ENCODE results near the gene EEF1AKMT3. TPM values are rescaled to one million over a fixed set of nuclear protein-coding genes. Genes with fewer than 3 reads are reported as not detected.

EEF1AKMT3 gene
- total and polyA plus RNA-seq, 8 donors: 3.3 to 61.4 (median 9.2) TPM

GRCh38 chr12:57729321-57729844, 43.0 kb upstream of the EEF1AKMT3 start:
- Histone ChIP-seq H3K27me3 (peaks cover 0 to 88% (median 0%) of the 10 kb centered on the region in 3 donors), H3K36me3 (peaks cover 0 to 57% (median 6%) of the 10 kb centered on the region in 4 donors), H3K9me3 (no peaks in the 10 kb centered on the region), H3K4me3 (no peak overlapping the region), H3K4me1 (peaks cover 19 to 27% (median 22%) of the 10 kb centered on the region in 4 donors), H3K27ac (no peak overlapping the region)
- intact Hi-C loops (cut with DNase I; ENCODE audit: low total_unique reads): no loop called here
- TF ChIP-seq POLR2A (IDR thresholded peaks at IDR 0.05): no peak
- TF ChIP-seq EP300 (IDR thresholded peaks at IDR 0.05): no peak
- TF ChIP-seq POLR2AphosphoS5 (IDR thresholded peaks at IDR 0.05): no peak
- no peak for TF ChIP-seq CTCF (IDR thresholded peaks at IDR 0.05)
- DNase-seq: peak in 1 of 2 donors; percentile 1
- 45 to 55% (median 51%) methylated on average over 5 of the region's 5 CpGs for WGBS, 5 donors

GRCh38 chr12:57730336-57731067, 41.9 kb upstream of the EEF1AKMT3 start:
- TF ChIP-seq EP300 (IDR thresholded peaks at IDR 0.05) (no peak), POLR2AphosphoS5 (IDR thresholded peaks at IDR 0.05) (no peak), POLR2A (IDR thresholded peaks at IDR 0.05) (no peak), CTCF (IDR thresholded peaks at IDR 0.05) (no peak)
- Histone ChIP-seq H3K4me3 (no peak overlapping the region), H3K4me1 (peaks cover 18 to 29% (median 23%) of the 10 kb centered on the region in 4 donors), H3K27me3 (peaks cover 0 to 88% (median 11%) of the 10 kb centered on the region in 3 donors), H3K9me3 (no peaks in the 10 kb centered on the region), H3K36me3 (peaks cover 0 to 59% (median 6%) of the 10 kb centered on the region in 4 donors), H3K27ac (no peak overlapping the region)
- 77 to 84% (median 78%) methylated on average over 13 of the region's 13 CpGs for WGBS, 5 donors
- intact Hi-C loops (cut with DNase I; ENCODE audit: low total_unique reads): no loop called here
- DNase-seq: no peak

- Histone ChIP-seq H3K9me3 (no peaks in the 10 kb centered on the region), H3K27me3 (peaks cover 3 to 88% (median 22%) of the 10 kb centered on the region in 3 donors), H3K4me1 (peaks cover 14 to 29% (median 23%) of the 10 kb centered on the region in 4 donors), H3K36me3 (peaks cover 0 to 58% (median 6%) of the 10 kb centered on the region in 4 donors), H3K4me3 (no peak overlapping the region), H3K27ac (no peak overlapping the region)
- intact Hi-C loops (cut with DNase I; ENCODE audit: low total_unique reads): no loop called here
- DNase-seq: no peak
- 75 to 81% (median 80%) methylated on average over 18 to 19 of the region's 19 CpGs for WGBS, 5 donors
- TF ChIP-seq EP300 (IDR thresholded peaks at IDR 0.05) (no peak), POLR2A (IDR thresholded peaks at IDR 0.05) (no peak), POLR2AphosphoS5 (IDR thresholded peaks at IDR 0.05) (no peak), CTCF (IDR thresholded peaks at IDR 0.05) (no peak)
Observed at GRCh38 chr12:57731411-57732080, 40.9 kb upstream of the EEF1AKMT3 start.

- no peak overlapping the region for H3K4me3 ChIP-seq
- H3K9me3 ChIP-seq: no peaks in the 10 kb centered on the region
- TF ChIP-seq POLR2AphosphoS5 (IDR thresholded peaks at IDR 0.05) (no peak), EP300 (IDR thresholded peaks at IDR 0.05) (no peak), POLR2A (IDR thresholded peaks at IDR 0.05) (no peak), CTCF (IDR thresholded peaks at IDR 0.05) (no peak)
- DNase-seq: no peak
- peaks cover 9 to 88% (median 29%) of the 10 kb centered on the region in 3 donors for H3K27me3 ChIP-seq
- 60 to 82% (median 74%) methylated on average over 4 of the region's 4 CpGs for WGBS, 5 donors
- intact Hi-C loops (cut with DNase I; ENCODE audit: low total_unique reads): no loop called here
- H3K4me1 ChIP-seq: peaks cover 11 to 29% (median 23%) of the 10 kb centered on the region in 4 donors
- H3K36me3 ChIP-seq: peaks cover 0 to 51% (median 3%) of the 10 kb centered on the region in 4 donors
- no peak overlapping the region for H3K27ac ChIP-seq
Observed at GRCh38 chr12:57732270-57732669, 40.1 kb upstream of the EEF1AKMT3 start.

Data from stomach (tissue), 9 donors.